T1000 (cell line): ENCODE data around the gene HMGN3.

Experiments
- DNase-seq: peaks from one replicate; lab custom pipeline; 2025; ENCODE audit warnings: mixed read lengths; lab: John Stamatoyannopoulos, UW

The HMGN3 gene

DNA sequence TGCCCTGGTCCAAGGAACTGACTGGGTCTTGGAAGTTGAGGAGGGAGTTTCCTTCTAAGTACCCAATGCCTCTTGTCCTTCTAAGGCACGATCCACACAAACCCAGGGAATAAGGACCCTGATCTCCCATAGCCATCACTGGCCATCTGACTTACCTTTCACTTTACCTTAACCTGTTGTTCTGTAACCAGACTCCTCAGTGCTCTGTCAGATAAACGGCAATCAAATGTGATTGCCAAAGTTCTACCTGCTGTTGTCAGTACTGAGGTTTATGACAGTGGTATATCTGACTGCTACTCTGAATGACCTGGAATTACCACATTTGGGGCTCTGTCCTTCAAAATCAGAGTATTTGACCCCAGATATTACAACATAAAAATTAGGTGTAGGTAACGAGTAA is 49.8 kb downstream of the HMGN3 start:
- DNase-seq = no peak

DNA sequence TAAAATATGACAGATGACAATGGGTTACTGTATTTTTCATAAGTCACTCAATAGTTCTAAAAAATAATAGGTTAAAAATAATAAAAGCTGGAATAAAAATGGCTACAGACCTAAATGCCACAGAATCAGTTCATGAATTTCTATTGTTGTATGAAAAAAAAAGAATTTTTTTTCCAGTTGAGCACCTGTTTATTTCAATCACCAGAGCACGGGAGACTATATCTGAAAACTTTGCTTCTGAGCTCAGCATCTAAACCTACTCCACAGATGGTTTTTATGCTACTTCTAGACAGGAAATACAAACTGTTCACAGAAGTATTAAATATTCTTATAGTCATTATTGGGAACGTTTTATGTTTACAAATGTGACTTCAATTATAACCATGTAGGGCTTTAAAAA is 50.4 kb downstream of the HMGN3 start:
- no peak for DNase-seq

DNA sequence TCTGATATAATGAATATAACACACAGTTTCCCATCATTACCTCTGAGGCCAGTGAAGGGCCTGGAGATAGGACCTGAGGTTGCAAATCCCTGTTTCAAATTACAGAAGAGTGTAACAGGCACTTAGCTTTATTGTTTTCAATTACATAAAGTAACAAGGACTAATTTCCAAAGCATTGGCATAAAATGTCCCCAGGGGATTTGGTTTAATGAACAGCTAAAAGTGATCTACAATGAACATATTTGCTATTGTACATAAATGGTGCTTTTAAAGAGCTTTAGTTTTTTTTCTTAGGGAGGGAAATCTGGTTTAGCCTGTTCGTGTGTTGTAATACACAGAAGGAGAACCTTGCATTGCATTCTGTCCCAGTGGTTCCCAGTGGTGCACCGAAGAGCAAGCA is 54.4 kb downstream of the HMGN3 start:
- DNase-seq = no peak

DNA sequence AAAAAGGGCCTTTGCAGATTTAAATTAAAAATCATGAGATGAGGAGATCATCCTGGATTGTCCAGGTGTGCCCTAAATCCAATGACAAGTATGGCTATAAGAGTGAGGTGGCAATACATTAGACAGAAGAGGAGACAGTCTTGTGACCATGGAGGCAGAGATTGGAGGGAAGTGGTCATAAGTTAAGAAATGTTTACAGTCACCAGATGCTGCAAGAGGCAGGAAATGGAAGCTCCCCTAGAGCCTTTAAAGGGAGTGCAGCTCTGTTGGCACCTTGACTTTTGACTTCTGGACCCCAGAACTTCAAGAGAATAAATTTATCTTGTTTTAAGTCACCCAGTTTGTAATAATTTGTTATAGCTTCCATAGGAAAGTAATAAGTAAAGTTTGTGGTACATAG is 61.1 kb downstream of the HMGN3 start:
- DNase-seq = no peak

DNA sequence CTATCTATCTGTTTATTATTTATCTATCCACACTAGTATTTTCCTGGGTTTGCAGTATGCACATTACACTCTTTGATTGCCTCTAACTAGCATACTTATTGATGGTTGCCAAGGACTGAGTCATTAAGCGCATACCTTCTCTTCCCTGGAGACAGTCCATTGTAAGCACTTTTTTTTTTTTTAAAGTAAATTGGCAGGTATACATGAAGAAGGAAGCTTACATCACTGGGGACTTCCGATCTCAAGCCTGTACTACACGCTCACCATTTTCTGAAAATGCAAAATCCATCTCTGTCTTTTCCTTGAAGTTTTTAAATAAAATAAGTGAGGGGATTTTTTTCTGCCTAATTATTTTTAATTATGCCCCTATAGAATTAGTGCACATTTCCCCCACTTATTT is 63.5 kb downstream of the HMGN3 start:
- no peak for DNase-seq

DNA sequence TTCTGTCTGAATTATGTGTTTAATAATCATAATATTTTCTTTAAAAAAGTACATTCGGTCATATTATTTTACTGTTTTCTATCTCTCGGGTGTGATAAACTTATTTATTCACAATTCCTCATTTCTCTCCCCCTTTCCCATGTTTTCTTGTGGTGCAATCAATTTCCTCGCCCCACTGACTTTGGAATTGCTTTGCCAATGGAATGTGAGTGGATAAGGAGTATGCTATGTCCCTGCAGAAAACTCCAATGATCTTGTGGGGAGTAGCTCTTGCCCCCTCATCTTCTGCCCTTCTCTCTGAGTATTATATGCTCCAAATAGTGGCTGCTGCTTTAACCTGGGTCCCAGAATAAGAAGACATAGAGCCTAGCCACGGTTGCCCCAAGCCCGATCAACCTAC is 64.1 kb downstream of the HMGN3 start:
- DNase-seq = no peak

DNA sequence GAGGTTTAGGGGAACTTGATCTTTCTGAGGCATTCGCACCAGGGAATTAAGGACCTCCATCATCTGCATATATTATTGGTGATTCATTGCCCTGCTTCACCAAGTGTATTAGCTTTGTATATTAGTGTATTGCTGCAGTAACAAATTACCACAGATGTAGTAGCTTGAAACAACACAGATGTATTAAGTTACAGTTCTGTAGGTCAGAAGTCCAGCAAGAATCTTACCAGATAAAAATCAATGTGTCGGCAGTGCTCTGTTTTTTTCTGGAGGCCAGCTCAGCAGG is 65.8 kb downstream of the HMGN3 start:
- no peak for DNase-seq

DNA sequence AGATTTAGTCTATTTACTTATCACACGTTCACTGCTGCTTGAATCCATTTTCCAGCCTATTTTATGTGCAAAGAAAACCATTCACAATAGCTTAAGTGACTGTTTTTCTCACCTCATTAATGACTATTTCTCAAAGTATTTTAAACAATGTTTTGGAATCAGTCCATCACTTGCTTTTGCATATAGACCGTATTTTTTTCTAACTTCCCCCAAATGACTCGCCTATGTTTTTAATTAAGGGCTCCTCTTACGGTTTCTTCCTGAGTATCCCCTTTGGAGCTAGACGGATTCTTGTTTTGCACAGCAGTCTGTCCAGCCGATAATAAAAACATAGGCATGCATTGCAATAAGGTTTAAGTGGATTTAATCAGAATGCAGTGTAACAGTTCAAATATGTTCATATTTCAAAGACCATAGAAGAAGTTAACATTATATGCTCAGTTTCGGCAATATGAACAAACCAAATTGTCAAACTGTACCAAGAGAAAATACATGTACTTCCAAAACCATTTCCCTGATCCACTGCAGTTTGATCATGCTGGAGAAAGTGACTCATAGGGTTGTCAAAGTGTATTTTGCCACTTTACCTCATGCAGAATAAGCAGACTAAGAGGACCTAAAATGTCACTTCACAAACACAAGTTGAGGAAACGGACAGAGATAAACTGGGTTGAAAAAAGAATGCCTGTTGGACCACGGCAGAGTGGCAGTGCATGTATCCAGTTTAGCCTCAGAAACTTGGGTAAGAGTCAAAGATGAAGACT is 66.4 kb downstream of the HMGN3 start:
- no peak for DNase-seq

DNA sequence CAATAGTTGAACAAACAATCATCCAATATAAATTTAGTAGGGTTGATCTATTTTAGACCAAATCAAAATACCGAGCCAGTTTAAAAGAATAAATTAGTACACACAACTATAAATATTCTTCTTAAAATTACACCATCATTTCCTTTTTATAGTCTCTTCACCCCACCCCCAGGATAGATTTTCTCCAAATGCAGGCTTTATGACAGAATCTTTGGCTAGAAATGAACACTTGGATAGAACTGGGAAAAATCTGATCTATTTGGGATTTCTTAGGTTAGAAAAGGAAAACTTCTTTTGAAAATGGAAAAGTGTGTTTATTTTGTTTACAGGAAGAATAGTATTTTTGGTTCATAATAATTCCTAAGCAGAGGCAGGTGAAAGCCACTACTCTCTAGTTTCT is 74.6 kb downstream of the HMGN3 start:
- no peak for DNase-seq

DNA sequence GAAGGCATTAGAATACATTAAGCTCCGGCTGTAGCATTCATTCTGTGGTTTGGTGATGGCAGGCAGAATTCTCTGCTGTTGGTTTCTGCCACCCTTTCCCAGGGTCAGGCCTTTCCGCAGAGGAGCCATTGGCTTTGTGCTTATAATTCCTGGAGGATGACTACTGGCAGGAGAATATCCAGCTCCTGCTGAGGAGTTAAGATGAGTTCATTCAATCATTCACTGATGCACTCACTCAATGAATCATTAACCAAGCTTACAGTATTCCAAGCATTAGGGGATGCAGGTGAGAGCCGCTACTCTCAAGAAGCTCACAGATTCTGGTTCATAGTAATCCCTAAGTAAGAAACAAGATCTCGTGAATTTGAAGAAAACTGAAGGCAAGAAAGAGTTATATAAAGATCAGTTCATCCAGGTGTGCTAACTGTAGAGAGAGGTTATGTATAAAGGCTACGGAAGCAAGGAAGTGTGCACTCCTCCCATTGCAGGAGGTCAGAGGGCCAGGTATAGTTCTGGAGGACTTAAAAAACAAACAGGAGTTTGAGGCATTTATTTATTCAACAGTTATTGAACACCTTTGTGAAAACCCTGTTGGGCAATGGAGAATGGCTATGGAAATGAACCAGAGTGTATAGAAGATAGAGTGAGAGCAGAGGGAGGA is 75.5 kb downstream of the HMGN3 start:
- DNase-seq = no peak

DNA sequence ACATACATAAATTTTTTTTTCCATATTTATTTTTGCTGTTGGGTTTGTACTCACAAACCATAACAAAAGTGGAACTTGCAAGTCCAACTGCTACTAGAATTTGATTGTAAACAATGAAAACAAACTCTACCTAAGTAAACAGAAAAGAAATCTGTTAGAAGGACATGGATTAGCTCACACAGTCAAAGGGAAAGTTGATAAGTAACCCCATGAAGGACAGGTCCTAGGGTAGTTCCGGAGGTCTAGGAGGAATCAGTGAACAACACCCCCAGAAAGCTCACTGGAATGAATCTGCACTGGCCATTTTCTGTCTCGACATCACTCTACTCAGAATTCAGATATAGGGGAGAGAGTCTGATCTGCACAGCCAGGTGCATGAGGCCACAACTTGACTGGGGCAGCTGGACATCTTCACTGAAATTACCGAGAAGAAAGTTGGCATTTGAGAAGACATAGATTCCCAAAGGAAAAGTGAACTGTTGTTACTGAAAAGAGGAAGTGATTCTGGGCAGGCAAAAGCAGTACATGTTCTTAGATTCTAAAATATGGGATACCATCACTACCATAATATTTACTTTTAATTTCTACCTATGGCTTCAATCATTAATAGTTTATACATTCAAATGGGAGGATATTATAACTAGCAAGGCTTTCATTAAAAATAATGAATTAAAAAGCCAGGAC is 76.4 kb downstream of the HMGN3 start:
- DNase-seq = no peak

DNA sequence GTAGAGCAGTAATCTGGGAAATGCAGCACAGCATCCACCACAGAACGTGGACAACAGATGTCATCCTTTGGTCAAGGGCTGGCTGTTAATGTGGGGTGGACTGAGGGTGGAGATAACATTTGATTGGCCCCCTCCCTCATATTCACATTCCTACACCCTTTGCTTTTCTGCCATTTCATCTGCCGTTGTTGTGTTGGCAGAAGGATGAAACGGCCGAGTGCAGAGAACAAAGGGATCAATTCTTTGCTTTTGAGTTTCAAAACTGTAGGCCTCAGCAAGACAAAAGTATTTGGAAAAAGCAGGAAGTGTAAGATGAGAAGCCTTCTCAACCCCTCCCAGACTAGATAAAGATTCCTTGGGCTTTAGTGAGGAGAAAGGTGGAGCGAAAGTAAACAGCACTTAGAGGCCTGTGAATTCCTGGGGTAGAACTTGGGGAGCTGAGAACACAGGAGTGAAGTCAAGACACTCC is 82.2 kb downstream of the HMGN3 start:
- no peak for DNase-seq
